T follicular helper cell (primary cell): ENCODE data around the gene RND3.

Source experiments
- DNase-seq: peaks from one replicate; pipeline ENCODE4 v3.0.0-alpha.2; 2020; ENCODE audit warnings: low read depth

The RND3 gene

GRCh38 chr2:150475479-150476250 is 11.8 kb downstream of the RND3 start:
- no peak for DNase-seq

- DNase-seq = no peak
Measured at GRCh38 chr2:150474326-150475074, 13.0 kb downstream of the RND3 start.

GRCh38 chr2:150473767-150474166 is 13.7 kb downstream of the RND3 start:
- DNase-seq = no peak

GRCh38 chr2:150472511-150472899 is 15.0 kb downstream of the RND3 start:
- DNase-seq = no peak

GRCh38 chr2:150471813-150472510 is 15.5 kb downstream of the RND3 start:
- DNase-seq = no peak

GRCh38 chr2:150470435-150470834 is 17.0 kb downstream of the RND3 start:
- no peak for DNase-seq

- no peak for DNase-seq
Measured at GRCh38 chr2:150469706-150470274, 17.7 kb downstream of the RND3 start.

GRCh38 chr2:150468350-150468960 is 19.0 kb downstream of the RND3 start:
- DNase-seq = no peak

GRCh38 chr2:150467621-150467963 is 19.9 kb downstream of the RND3 start:
- no peak for DNase-seq

- no peak for DNase-seq
Measured at GRCh38 chr2:150466741-150467620, 20.5 kb downstream of the RND3 start.

- no peak for DNase-seq
Measured at GRCh38 chr2:150465703-150466569, 21.5 kb downstream of the RND3 start.

GRCh38 chr2:150464986-150465385 is 22.5 kb downstream of the RND3 start:
- no peak for DNase-seq

- no peak for DNase-seq
Measured at GRCh38 chr2:150464270-150464669, 23.2 kb downstream of the RND3 start.

GRCh38 chr2:150462770-150463169 is 24.7 kb downstream of the RND3 start:
- DNase-seq = no peak

GRCh38 chr2:150459281-150459680 is 28.2 kb downstream of the RND3 start:
- no peak for DNase-seq

- DNase-seq = no peak
Measured at GRCh38 chr2:150450765-150451164, 36.7 kb downstream of the RND3 start.

GRCh38 chr2:150449856-150450255 is 37.6 kb downstream of the RND3 start:
- DNase-seq = no peak

GRCh38 chr2:150445398-150445797 is 42.1 kb downstream of the RND3 start:
- no peak for DNase-seq

- DNase-seq = no peak
Measured at GRCh38 chr2:150442484-150442883, 45.0 kb downstream of the RND3 start.

- DNase-seq = no peak
Measured at GRCh38 chr2:150441784-150442183, 45.7 kb downstream of the RND3 start.
